Measurements from ENCODE around the gene LONRF2. TPM values are rescaled to one million over a fixed set of nuclear protein-coding genes. Genes with fewer than 3 reads are reported as not detected.

LONRF2 gene
- total RNA-seq, 1 experiment from 2014 or later = 1.6 TPM

GRCh38 chr2:100283724-100284501 is 38.4 kb downstream of the LONRF2 start (continued):
- peak; percentile 50 for TF ChIP-seq ZBTB33 (IDR thresholded peaks at IDR 0.05; ENCODE audit: extremely low read depth, insufficient replicate concordance, low read length)

DNA sequence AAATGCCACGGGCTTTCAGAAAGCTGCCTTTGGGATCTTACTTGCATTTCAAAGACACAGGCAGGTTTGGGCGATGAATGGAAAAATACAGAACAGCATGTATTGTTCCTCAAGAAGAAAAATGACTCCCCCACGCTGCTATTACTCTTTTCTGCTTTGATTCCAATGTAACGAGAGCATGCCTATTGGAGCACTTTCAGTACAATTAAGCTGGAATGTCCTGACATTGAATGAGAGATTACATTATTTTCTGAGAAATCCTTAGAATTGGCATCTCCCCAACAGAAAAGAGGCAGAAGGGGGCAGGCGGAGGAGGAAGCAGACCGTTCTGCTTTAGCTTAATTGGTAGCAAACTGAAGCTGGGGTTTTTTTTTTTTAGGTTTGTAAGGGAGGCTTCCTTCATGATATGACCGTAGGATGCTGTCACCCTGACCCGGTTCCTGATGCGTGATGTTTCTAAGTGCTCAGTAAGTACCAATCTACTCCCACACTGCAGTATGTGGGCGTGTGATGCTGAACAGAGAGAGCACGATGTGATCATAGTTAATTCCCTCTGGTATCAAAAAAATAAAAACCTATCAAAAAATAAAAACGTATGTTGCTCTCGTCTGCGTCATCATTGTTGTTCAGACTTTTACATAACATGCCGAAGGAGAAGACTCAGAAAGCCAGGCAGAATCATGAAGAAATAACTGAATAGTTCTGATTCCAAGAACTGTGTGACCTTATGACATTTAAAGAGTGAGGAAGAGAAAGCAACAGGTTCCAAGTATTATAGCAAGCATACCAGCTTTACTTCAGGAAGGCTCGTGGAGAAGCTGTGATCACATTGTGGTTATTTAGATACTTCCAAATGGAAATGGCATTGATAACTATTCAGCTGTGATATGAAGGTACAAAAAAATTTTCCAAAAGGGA is 40.5 kb downstream of the LONRF2 start:
- no peak for ATAC-seq
- no peaks in the 10 kb centered on the region for H4K20me1 ChIP-seq (ENCODE audit: insufficient read depth)
- peaks cover 55 to 57% of the 10 kb centered on the region in 2 experiments for H3K4me1 ChIP-seq (ENCODE audit: control insufficient read depth in 1 of 2, insufficient read depth in 2 of 2, low read length in 2 of 2)
- H3K9me3 ChIP-seq (ENCODE audit: control insufficient read depth in 1 of 2, insufficient read depth in 1 of 2, low read depth in 1 of 2, low read length in 2 of 2) = no peaks in the 10 kb centered on the region
- CTCF ChIA-PET = no interaction called here
- no peaks in the 10 kb centered on the region for H3K27me3 ChIP-seq (ENCODE audit: insufficient read depth, low read length)
- no peaks in the 10 kb centered on the region for H3K36me3 ChIP-seq (ENCODE audit: control insufficient read depth in 1 of 2, insufficient read depth in 2 of 2, low read length in 2 of 2)
- no peak overlapping the region for H3K9ac ChIP-seq (ENCODE audit: low read length)
- BruUV-seq (replicated peaks) = no TSS peak
- no peak for DNase-seq (ENCODE audit: low read depth, low spot score)
- POLR2A ChIA-PET = interaction anchor here (1.4 kb wide), 1 partner anchor 10 kb away, joined by 4 read pairs; no protein-coding TSS in a partner anchor
- no peak overlapping the region for H3K27ac ChIP-seq (ENCODE audit: low read depth, low read length)
- RAD21 ChIA-PET (ENCODE audit: low non-redundant PET in 1 of 2, low total read pairs in 2 of 2, uncharacterized antibody in 2 of 2, unreplicated experiment in 2 of 2) = no interaction called here
- no peak overlapping the region for H3K4me3 ChIP-seq (replicated peaks in 1 of 2; ENCODE audit: low read depth in 1 of 2, low read length in 2 of 2)
- no peaks in the 10 kb centered on the region for H3K9me2 ChIP-seq (ENCODE audit: insufficient read depth)
- intact Hi-C loops (cut with micrococcal nuclease) = no loop called here
- no peaks in the 10 kb centered on the region for H3K79me2 ChIP-seq (ENCODE audit: insufficient read depth, low read length)
- H3K4me2 ChIP-seq (ENCODE audit: low read length) = no peak overlapping the region; the same call in 1 of the 2 replicates
- H2AFZ ChIP-seq (ENCODE audit: low read depth, low read length, poor library complexity, severe bottlenecking) = no peak overlapping the region
- no peak for TF ChIP-seq TCF7L2 (IDR thresholded peaks at IDR 0.05; ENCODE audit: borderline replicate concordance, extremely low read depth, insufficient read depth, insufficient read length)
- TF ChIP-seq ZFX (IDR thresholded peaks at IDR 0.05) = no peak
- TF ChIP-seq, protein P1, sequence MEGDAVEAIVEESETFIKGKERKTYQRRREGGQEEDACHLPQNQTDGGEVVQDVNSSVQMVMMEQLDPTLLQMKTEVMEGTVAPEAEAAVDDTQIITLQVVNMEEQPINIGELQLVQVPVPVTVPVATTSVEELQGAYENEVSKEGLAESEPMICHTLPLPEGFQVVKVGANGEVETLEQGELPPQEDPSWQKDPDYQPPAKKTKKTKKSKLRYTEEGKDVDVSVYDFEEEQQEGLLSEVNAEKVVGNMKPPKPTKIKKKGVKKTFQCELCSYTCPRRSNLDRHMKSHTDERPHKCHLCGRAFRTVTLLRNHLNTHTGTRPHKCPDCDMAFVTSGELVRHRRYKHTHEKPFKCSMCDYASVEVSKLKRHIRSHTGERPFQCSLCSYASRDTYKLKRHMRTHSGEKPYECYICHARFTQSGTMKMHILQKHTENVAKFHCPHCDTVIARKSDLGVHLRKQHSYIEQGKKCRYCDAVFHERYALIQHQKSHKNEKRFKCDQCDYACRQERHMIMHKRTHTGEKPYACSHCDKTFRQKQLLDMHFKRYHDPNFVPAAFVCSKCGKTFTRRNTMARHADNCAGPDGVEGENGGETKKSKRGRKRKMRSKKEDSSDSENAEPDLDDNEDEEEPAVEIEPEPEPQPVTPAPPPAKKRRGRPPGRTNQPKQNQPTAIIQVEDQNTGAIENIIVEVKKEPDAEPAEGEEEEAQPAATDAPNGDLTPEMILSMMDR (IDR thresholded peaks at IDR 0.05 in 2 of 3, conservative IDR thresholded peaks at IDR 0.05 in 1 of 3; ENCODE audit: borderline replicate concordance in 1 of 3, insufficient read depth in 1 of 3, low read depth in 2 of 3, low read length in 2 of 3) = no peak
- no peak for TF ChIP-seq FOSL1 (IDR thresholded peaks at IDR 0.05; ENCODE audit: low read depth)
- no peak for TF ChIP-seq YY1 (IDR thresholded peaks at IDR 0.05; ENCODE audit: extremely low read depth, insufficient replicate concordance, low read depth, low read length)
- TF ChIP-seq, protein P2, sequence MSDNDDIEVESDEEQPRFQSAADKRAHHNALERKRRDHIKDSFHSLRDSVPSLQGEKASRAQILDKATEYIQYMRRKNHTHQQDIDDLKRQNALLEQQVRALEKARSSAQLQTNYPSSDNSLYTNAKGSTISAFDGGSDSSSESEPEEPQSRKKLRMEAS (IDR thresholded peaks at IDR 0.05) = no peak
- no peak for TF ChIP-seq ELF1 (IDR thresholded peaks at IDR 0.05; ENCODE audit: borderline replicate concordance, low read depth)
- TF ChIP-seq EGR1 (IDR thresholded peaks at IDR 0.05; ENCODE audit: low read depth) = no peak
- TF ChIP-seq SRF (IDR thresholded peaks at IDR 0.05; ENCODE audit: low read depth) = no peak
- no peak for TF ChIP-seq JUND (IDR thresholded peaks at IDR 0.05)
- no peak for TF ChIP-seq CEBPB (IDR thresholded peaks at IDR 0.05; ENCODE audit: low read depth)
- TF ChIP-seq RAD21 (IDR thresholded peaks at IDR 0.05; ENCODE audit: low read depth) = no peak
- TF ChIP-seq POLR2AphosphoS5 (IDR thresholded peaks at IDR 0.05; ENCODE audit: low read depth, low read length) = no peak

Data from HCT116 (cell line).